Activated effector memory CD4-positive, alpha-beta T cell treated with Interleukin-2 at 50 U/mL for 16 hours (primary cell): Measurements from ENCODE around the gene RGS7.
"Not testable (repeated sequence)": the region's sequence is repeated elsewhere in the genome, so short reads cannot be mapped to it uniquely, and the experiment has no call there.

Experiments used
- DNase-seq: peaks from one replicate; pipeline ENCODE4 v3.0.0-alpha.2; 2020

The RGS7 gene

DNA sequence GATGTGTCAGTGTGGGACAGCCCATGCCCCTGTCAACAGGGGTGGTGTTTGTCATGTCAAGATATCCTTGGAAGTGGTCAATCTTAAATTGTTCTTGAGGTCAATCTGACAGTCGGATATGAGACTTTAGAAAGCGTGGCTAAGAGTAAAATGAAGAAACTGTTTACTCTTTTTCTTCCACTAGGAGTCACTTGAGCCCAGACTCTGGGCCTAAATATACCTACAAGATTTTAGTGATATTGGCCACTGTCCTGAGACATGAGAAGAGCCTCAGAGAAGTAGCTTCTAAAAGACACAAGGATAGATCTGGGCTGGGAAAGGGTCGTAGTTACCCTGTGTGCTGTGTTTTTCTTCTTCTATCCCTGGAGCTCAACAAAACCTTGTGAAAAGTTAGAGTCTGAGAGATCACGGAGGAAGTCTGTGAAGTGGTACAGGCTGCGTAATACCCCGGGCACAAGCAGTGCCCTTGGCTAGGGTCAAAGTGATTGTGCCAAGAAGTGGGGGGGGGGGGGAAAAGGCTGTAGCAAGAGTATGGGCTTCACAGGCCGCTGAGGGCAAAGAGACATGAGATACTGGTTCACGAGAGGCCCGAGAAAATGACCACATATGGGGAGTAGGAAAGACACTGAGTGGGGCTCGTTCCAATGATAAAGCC, 389.8 kb downstream of the RGS7 start:
- no peak for DNase-seq

DNA sequence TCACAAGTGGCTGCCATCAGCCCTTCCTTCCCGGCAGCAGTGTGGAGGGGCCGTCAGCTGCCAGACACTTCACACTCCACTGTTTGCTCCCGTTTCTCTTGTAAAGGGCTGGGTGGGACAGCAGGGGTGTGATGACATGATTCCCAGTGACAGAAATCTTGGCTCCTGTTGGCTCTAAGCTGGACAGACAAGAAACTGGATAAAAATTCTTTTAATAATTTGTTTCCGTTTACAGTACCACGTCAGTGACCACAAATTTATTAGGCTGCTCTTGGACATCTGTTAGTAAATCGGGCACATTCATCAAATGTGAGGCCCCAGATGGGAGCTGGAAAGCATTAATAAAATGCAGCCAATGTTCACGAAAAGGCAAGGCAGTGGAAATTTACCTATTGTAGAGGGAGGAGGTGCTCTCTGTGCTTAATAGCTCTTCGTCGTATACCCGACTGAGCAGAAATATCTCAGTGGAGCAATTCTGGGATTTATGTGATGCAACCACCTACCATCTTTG, 391.4 kb downstream of the RGS7 start:
- no peak for DNase-seq

- DNase-seq, result no peak
These were observed 394.9 kb downstream of the RGS7 start for GRCh38 chr1:240962086-240962485.

DNA sequence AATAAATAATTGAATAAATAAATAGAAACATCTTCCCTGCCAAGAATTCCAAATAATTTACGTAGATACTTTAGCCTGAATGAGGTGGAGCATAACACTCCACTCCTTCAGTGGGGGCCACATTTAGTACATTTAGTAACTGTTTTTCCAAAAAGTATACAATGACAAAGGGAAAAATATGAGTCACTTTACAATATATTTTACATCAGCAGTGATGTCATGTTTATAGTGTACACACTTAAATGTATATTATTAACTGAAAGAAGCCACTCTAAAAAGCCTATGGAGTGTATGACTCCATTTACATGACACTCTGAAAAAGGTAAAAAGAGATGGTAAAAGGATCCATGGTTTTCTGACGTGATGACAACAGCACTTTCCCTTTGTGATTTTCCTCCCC, 400.6 kb downstream of the RGS7 start:
- DNase-seq, result no peak

GRCh38 chr1:240956020-240956419, 401.0 kb downstream of the RGS7 start:
- DNase-seq, result no peak

GRCh38 chr1:240947438-240948224, 409.4 kb downstream of the RGS7 start:
- DNase-seq, result no peak

GRCh38 chr1:240946926-240947325, 410.1 kb downstream of the RGS7 start:
- no peak for DNase-seq

- DNase-seq, result no peak
These were observed 414.1 kb downstream of the RGS7 start for GRCh38 chr1:240942901-240943300.

DNA sequence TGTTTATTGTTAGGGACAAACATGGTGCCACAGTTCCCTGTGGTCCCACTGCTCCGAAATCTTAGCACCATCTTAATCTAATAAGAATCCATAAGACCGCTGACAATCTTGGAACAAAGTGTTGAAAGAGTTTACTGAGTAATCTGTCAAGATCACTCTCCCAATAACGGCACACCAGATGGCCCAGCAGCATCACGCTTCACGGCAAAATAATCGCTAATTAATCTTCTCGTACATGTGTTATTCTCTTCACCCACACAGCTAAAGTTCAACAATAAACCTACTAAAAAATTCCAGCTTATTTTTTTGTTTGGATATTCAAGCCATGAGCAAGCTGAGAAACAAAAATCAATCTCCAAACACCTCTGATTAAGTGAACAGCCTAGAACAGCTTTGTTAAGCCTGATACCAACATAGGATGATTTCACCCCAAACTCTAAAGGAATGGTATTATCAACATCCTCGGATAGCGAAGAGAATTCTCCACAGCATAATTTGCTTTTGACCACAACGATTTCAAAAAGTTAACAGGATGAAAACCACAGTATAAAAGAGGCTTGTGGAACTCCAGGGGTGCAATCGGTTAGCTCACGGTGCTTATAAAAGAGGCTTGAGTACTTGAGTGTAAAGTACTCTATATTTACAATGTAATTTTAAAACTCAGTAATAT, 415.2 kb downstream of the RGS7 start:
- DNase-seq, result no peak

DNA sequence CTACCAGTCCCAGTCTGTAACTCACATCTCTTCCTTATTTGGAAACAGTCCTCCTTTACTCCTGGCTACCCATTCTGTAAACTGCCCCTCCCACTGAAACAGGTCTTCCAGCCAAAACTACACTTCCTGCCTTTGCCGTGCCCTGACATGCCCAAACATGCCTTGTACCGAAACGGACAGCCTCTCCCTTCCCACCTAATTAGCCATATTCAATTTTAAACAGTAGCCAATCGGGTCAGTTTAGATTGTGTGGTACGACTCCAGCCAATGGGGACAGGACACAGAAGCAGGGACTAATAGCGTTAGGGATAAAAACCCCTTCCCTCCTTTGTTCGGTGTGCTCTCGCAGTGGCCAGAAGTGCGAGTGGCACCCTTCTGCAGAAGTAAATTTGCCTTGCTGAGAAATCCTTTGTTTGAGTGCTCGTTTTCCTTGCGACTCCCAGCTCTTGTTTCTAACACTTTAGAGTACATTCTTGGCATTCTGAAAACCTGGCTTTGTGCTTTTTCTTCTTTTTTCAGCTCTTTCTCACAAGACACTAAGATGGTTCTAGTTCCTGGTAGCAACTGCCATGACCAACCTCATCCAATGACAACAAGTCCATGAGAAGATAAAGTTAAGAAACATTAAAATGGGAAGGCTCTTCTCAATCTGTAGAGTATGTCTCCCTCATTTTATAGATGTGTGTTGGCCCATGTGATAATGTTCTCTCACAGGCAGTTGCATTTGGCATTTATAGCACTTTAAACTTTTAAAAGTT, 419.9 kb downstream of the RGS7 start:
- no peak for DNase-seq

- DNase-seq, result no peak
These were observed 421.1 kb downstream of the RGS7 start for GRCh38 chr1:240935920-240936319.

GRCh38 chr1:240931031-240931430, 426.0 kb downstream of the RGS7 start:
- DNase-seq, result no peak

DNA sequence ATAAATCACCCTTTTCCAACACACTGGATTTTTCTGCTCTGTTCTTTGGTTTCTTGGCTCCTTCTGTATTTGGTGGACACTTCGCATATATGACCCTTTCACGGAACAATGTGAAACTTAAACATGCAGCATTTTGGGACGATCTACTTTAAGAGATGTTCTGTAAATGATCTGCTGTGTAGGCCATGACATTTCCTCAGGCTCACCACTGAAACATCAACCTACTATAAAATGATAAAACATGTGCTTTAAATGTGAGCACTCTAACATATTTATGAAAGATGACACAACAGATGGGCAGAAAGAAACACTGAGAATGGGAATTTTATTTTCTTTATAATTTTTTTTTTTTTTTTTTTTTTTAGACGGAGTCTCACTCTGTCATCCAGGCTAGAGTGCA, 428.7 kb downstream of the RGS7 start:
- no peak for DNase-seq

GRCh38 chr1:240927821-240928220, 429.2 kb downstream of the RGS7 start:
- no peak for DNase-seq

GRCh38 chr1:240925273-240925672, 431.7 kb downstream of the RGS7 start:
- DNase-seq, result no peak

GRCh38 chr1:240917976-240918375, 439.0 kb downstream of the RGS7 start:
- DNase-seq, result no peak

- DNase-seq, result no peak
These were observed 442.5 kb downstream of the RGS7 start for GRCh38 chr1:240914506-240914905.

GRCh38 chr1:240912821-240913220, 444.2 kb downstream of the RGS7 start:
- no peak for DNase-seq

DNA sequence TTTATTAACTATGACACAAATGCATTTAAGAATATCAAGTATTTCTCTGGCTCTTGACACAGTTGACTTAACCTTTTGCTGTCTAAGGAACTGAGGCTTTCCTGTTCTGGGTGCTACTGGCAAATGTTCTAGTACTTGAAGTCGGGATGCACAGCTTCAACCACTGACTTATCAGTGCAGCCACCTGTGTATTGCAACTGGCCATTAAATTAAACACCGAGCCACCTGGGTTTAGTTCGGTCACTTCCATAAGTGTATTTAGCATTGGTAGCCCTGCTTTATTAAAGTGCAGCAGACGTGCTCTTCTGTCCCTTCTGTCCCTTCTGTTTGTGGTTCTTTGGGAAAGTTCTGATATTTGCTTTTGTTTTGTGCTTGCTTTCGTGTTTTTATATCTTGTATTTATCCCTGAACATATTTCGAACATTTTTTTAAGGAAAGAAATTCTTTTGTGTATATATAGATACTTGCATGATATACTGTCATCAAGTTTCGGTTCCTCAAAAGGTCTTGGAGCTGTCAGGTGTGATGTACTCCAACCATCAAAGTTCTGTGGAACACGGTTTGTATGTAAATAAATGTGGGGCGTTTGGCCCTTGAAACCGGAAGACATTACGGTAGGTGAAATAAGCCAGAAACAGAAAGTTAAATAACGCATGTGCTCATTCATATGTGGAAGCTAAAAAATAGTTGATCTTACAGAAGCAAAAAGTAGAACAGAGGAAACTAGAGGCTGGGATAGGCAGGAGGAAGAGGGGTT, 447.1 kb downstream of the RGS7 start:
- DNase-seq, result no peak

DNA sequence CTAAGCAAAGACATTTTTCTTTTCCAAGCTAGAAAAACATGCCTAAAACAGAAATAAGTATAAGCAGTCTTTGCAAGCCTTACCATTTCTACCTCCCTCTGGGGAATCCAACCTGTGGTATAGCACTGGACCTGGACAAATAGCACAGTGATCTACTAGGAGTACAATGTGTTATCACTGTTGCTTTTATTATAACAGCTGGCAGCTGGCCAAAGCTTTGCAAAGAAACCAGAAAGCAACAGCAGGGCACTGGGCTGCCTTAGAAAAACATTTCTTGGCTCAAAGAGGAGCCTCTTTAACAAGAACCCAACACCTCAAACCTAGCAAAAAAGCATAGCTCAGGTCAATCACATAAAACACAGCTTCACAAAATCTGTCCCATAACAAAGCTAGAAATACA, 450.5 kb downstream of the RGS7 start:
- no peak for DNase-seq

DNA sequence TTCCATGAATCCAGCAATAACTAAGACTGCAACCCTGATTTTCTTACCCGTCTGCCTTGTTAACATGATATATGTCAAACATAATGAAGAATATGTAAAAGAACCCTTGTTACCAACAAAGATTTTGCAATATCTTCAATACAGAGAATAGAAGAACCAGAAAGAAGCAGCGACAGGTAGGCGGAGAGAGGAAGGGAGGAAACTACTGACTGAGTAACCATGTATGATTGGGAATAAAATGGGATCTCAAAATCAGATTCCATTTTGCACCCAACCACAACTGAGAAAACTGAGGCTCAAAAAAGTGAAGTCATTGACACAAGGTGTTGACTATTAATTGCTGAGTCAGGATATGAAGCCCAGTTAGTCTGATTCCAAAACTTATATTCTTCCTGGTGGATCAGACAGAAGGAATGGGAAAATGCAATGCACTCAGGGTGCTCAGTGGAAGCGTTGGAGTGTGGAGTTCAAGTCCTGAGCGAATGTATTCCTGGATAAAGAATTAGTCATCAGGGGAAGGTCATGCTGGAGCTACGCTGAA, 451.7 kb downstream of the RGS7 start:
- no peak for DNase-seq

DNA sequence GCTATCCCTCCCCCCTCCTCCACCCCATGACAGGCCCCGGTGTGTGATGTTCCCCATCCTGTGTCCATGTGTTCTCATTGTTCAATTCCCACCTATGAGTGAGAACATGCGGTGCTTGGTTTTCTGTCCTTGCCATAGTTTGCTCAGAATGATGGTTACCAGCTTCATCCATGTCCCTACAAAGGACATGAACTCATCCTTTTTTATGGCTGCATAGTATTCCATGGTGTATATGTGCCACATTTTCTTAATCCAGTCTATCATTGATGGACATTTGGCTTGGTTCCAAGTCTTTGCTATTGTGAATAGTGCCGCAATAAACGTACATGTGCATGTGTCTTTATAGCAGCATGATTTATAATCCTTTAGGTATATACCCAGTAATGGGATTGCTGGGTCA, 461.6 kb downstream of the RGS7 start:
- not testable (repeated sequence) for DNase-seq
